HG02885 (cell line): ENCODE measurements around the gene CBARP.

Source experiments
- ATAC-seq: cut with Tn5 transposase; IDR thresholded peaks from one replicate; pipeline ENCODE4 v1.9.1; 2021; ENCODE audit warnings: mild to moderate bottlenecking; ENCODE audit not compliant: unreplicated experiment, poor library complexity

Gene CBARP

DNA sequence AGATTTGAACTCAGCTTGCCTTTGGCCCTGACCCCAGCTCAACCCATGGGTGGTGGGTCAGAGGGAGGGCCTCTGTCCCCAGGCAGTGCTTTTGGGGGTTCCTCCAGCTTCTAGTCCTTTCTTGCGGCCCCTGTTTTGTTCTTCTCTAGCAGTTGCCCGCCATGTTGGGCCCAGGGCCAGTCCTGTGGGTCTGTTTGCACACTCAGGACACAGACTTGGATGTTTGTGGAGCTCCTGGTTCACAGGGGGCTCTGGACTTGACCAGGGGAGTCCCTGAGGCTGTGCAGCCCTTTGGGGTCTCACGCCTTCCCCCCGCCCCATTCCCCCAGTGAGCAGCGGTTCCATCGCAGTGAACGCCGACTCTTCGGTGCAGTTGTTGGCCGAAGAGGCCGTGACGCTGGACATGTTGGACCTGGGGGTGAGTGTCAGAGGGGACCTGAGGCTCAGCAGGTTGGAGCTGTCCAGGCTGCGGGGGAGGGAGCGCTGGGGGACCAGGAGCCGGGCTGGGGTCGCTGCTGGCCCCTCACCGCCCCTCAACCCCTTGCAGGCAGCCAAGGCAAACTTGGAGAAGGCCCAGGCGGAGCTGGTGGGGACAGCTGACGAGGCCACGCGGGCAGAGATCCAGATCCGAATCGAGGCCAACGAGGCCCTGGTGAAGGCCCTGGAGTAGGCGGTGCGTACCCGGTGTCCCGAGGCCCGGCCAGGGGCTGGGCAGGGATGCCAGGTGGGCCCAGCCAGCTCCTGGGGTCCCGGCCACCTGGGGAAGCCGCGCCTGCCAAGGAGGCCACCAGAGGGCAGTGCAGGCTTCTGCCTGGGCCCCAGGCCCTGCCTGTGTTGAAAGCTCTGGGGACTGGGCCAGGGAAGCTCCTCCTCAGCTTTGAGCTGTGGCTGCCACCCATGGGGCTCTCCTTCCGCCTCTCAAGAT is 6.2 kb upstream of the CBARP start:
- no peak for ATAC-seq

DNA sequence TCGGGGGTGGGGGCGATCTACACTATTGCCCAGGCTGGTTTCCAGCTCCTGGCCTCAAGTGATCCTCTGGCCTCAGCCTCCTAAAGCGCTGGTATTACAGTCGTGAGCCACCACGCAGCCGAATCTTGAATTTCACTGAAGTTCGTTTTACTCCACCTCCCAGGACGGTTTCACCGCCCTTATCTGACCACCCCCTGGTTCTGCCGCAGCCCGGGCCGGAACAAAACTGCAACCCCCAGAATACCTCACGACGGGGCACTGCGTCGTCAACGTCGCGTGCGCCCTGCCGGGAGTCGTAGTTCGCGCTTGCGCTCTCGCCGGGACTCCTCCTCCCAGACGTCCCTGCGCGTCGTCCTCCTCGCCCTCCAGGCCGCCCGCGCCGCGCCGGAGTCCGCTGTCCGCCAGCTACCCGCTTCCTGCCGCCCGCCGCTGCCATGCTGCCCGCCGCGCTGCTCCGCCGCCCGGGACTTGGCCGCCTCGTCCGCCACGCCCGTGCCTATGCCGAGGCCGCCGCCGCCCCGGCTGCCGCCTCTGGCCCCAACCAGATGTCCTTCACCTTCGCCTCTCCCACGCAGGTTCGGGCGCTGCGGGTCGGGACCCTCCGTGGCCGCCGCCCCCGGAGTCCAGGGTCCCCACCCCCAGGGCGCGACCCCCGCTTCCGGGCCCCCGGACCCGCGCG is 3.8 kb upstream of the CBARP start, which contains the start of gene ATP5F1D:
TSS of gene ATP5F1D (plus strand) at position 335 of the 679 bp plus-strand sequence. CDS start at position 435, 100 bp downstream.
- ATAC-seq = peak; percentile 59

DNA sequence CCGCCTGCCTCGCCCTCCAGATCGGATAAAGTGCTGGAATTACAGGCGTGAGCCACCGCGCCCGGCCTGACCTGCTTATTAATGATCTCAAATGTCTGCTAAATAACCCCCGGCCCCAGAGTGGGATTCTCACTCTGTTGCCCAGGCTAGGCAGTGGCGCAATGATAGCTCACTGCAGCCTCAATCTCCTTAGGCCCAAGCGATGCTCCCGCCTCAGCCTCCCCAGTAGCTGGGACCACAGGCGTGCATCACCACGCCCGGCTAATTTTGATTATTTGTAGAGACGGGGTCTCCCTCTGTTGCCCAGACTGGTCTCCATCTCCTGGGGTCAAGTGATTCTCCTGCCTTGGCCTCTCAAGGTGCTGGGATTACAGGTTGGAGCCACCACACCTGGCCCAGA is 3.1 kb upstream of the CBARP start:
- ATAC-seq = no peak

DNA sequence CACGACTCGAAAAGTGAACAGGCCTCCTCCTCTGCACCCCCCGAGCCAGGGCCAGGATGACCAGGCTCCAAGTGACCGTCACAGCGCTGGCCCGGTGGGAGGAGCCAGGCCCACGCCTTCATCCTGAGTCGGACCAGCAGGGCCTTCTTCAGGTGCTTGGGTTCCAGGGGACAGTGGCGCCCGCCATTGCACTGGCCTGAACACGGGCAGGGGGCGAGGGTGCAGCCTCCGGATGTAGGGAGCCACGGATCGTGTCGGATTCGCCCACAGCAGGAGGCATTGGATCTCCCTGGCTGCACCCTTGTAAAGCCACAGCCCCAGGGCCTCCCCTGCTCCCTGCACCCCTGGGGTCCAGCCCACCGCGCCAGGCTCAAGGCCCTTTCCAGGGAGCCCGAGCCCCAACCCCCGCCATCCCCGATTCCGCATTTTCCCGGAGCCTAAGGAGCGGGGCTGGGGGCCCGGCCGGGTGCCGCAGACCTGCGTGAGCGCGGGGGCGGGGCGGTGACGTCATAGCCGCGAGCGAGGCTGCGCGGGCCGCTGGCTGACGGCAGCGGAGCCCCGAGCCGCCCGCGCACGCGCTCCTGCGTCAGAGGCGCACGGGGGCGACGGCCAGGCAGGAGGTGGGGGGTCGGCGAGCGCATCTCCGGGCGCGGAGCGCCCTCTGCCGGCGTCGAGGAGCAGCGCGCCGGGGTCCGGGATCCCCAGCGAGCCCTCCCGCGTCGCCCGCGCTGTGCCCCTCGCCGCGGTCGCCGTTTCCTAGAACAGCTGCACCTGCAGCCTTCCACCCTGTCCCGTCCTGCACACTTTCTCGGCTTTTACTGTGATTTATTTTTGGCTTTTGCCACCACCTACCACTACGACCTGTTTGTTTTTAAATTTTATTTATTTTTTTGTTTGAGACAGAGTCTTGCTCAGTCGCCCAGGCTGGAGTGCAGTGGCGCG is 2.3 kb upstream of the CBARP start:
- peak; percentile 40 for ATAC-seq

DNA sequence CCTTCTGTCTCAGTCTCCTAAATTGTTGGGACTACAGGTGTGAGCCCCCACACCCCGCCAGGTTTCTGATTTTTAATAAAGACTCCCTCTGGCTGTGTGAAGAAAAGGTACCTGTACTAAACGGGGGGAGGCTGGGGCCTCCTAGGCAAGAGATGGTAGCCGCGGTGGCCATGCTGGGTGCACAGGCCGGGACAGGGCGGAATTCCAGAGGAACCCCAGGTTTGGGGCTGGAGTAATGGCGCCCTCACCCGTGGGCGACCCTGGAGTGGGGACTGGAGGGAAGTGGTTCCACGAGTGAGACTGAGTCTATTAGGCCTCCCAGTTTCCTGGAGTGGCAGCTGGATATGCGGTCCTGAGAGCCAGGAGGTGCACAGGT is 1.6 kb upstream of the CBARP start:
- no peak for ATAC-seq

DNA sequence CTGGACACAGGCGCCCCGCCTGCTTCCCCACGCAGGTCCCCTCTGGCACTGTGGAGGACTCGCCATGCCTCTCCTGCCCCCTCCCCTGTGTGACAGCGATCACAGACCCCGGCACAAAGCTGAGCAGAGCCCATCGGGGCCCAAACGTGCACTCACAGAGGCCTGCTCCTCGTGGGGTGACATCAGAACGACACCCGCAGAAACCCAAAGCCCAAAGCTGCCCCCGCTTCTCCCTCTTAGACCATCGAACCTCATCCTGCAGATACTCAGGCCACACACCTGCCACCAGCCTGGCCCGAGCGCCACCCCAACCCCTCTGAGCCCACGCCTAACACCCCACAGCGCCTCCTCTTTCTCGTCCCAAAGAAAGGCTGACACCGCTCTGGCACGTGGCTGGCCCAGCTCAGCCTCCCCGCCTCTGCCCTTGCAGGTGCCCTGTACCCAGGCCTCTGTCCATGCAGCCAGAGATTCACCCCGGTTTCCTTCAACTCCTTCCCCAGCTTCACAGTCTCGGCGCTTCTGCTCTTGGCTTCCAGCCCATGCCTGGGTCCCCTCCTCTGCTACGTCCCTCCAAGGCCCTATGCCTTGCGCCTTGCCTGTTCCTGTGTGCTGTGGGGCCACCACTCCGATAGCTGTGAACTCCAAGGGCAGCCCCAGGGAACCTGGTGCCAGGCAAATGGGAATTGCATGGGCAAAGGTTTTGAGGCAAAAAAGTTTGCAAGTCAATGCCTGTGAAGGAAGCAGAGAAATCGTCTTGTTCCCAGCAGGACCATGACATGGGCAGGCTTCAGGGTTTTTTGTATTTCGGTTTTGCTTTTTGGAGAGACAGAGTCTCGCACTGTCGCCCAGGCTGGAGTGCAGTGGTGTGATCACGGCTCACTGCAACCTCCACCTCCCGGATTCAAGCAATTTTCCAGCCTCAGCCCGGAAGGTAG is 831 bp upstream of the CBARP start:
- ATAC-seq = no peak

DNA sequence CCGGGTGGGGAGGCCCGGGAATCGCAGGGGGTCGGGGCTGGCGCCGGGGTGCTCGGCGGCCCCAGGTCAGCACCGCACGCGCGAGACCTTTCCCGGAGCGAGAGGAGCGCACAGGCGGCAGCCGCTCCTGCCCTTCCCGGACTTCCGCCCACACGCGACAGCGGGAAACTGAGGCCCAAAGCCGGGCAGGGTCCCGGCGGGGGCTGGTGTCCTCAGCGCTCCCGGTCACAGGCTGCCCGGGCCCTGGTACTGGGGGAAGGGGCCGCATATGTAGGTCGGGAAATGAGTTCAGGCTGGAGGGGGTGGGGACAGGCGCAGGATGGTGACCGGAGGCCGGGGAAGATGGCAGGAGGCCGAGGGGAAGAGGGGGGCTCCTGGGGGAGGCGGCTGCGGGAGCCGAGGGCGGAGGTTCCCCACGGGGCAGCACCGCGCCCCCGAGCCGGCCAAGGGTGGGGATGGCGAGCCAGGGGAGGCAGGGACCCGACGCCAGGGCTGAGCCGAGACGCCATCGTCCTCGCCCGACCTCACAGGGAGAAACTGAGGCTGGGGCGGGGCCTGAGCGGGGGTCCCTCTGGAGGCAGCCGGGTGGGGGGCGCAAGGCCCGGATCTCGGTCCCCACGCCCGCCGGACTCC is 662 bp downstream of the CBARP start:
- no peak for ATAC-seq

DNA sequence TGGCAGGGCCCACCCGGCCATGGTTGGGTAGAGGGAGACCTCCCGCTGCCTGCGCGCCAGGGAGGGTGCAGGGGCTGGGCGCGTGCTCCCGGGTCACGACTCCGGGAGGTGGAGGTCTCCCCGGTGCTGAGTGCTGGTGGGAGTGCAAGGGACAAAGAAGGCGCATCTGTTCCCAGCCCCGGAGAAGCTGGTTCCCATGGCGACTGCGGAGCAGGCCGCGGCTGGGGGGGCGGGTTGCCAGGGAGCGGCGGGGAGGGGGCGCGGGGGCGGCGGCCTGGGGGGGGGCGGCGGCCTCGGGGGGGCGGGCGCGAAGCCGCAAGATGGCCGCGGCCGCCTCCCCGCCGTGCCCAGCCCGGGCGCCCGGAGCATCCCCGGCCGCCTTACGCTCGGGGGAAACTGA is 1.2 kb downstream of the CBARP start:
- ATAC-seq = no peak

DNA sequence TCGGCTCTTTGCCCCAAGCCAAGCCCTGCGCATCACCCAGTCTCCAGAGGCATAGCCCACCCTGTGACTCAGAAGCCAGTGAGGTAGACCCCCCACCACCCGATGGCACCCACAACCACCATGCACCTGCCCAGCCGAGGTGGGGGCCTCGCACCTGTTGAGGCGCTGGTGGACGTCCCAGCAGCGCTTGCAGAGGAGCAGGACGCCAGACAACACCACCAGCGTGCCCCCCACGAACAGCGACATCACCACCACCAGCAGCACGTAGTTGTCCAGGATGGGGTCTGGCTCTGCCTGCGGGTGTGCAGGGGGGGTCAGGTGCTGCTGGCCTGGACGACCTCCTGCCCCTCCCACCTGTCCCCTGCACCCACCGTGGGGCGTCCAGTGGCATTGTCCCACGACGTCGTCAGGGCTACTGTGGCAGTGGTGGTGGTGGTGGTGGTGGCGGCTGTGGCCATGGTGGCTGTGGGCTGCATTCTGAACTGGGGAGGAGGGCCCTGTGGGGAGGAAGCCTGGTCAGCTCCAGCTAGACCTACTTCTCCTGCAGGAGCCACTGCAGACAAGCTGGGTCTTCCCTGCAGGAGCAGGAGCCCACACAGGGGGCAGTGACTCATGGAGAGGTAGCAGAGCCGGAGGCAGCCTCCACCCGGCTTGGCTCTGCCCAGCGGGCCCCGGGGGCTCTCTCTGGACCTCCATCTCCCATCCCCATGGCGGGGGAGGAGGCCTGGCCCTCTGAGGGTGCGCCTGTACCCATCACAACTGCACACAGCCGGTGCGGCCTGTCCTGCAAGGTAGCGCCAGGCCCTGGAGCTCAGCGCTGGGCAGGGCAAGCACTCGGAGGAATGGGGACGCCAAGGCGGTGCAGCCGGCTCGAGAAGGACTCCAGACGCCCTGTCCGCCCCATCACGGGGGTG is 1.9 kb downstream of the CBARP start:
- no peak for ATAC-seq

DNA sequence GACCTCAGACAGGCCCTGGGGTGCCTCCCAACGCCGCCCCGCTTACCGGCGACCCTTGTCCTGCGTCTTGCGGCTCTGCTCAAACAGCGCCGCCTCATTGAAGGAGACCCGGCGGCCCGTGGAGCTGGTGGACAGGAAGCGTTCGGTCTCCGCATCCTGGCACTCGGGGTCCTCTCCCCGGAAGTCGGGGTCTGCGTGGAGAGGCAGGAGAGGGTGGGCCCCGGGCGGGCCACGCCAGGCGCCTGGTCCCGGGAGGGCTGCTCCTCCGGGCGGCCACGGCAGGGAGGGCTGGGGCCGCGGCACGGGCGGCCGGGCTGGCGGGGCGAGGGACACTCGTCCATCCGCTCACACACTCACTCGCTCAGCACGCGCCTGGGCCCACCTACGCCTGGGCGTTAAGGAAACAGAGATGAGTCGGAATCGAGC is 2.8 kb downstream of the CBARP start:
- ATAC-seq = no peak

DNA sequence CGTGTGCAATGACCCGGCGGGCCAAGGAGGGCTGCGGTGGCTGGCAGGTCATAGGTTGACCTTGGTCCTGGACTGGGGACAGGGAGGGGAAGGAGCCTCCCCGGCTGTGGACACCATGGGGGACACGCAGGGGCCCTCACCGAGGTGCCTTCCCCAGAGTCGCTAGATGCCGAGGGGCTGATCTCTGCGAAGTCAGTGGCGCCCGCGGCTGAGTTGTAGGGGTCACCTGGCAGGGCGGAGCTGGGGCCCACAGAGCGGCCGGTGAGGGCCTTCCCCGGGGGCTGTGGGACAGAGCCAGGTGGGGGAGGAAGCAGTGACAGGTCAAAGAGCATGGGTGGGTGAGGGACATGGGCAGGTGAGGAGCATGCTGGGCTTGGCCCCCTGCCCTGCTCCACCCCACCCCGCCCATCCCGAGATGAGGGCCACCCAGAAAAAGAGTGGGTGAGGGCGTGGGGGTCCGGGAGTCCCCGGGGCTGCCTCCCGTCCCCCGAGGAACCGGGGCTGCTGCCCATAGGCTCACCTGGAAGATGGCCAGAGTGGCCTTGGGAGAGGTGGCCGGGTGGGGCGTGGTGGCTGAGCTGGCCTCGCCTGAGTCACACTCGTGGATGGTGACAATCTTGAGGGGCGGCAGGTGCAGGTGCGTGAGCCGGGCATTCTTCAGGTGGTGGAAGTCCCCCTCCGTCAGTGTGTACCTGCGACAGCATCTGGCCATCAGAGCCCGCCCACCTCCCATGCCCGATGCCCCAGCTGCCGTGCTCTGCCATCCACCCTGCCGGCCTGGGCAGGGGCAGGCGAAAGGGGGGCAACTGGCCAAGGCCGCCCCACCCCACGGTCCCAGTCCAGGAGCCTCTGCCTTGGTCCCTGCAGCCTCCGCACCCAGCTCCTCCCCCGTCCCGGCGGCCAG is 3.5 kb downstream of the CBARP start:
- ATAC-seq = no peak

DNA sequence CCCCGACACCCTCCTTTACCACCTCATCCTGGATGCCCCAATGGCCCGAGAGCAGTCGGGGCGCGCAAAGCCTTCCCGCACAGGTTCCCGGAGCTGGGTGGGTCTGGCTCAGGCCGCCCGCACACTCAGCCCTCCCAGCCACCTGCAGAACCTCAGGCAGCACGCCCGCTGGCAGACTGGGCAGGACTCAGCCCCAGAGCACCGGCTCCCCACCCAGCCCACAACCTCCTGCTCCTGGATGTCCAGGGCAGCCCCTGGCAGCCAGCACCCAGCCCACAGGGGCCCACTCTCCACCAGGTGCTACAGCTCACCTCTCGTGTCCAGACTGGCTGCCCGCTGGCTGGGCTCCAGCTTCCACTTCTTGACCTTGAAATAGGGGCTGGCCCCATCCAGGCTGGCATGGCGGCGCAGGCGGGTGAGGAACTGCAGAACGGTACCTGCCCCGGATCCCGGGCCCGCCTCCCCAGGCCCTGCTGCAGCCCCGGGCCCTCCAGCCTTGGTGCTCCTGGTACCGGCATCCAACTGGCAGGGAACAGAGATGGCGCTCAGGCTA is 4.6 kb downstream of the CBARP start:
- no peak for ATAC-seq

DNA sequence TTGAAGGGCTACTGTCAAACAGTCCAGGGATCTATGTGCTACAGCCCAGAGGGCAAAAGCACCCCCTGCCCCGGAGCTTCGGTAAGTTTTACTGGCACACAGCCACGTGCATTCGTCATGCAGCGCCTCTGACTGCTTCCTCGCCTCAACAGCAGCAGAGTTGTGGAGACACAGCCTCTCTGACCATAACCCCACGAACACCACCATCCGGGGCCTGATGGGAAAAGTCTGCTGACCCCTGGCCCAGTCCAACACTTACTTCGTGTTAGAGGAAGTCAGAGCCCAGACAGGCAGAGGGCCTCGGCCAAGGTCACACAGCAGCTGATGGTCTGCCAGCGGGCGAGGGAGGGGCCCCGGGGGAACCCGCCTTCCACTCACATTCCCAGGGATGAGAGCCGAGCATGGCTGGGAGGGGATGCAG is 5.1 kb downstream of the CBARP start:
- ATAC-seq = no peak

DNA sequence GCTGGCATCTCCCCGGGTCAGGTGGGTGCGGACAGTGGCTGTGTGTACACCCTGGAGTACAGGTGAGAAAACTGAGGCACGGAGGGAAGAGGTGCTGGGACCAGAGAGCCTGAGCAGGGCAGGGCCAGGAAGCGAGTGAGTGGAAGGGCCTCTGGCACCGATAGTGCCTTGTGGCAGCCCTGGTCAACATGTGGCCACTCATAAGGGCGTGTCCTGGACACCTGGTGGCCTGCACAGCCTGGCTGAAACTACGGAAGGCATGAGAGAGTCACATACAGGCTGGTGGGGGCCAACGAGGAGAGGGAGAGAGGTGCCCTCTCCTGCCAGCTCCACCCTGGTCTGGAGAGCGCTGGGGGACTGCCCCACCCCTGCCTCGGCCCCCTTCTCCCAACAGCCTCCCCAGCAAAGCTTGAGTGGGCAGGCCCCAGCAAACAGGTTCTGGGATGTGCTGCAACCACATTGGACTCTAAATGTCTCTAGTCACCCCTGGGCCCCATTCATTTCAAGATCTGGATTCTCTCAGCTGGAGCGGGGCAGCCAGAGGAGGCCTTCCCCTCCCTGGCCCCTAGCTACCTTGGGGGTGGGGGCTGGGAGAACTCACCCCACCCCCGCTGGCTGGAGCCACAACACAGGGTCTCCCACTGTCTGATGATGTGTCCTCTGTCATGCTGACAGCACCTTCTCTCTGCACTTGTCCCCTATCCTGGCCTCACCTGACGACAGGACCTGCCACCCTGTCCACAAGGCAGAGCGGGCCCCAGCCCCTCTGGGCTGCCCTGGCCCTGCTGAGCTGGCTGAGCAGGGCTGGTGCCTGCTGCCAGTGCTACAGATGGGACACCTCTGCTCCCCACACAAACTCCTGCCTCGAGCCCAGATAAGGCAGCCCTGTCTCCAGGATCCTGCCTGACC is 5.8 kb downstream of the CBARP start:
- no peak for ATAC-seq

DNA sequence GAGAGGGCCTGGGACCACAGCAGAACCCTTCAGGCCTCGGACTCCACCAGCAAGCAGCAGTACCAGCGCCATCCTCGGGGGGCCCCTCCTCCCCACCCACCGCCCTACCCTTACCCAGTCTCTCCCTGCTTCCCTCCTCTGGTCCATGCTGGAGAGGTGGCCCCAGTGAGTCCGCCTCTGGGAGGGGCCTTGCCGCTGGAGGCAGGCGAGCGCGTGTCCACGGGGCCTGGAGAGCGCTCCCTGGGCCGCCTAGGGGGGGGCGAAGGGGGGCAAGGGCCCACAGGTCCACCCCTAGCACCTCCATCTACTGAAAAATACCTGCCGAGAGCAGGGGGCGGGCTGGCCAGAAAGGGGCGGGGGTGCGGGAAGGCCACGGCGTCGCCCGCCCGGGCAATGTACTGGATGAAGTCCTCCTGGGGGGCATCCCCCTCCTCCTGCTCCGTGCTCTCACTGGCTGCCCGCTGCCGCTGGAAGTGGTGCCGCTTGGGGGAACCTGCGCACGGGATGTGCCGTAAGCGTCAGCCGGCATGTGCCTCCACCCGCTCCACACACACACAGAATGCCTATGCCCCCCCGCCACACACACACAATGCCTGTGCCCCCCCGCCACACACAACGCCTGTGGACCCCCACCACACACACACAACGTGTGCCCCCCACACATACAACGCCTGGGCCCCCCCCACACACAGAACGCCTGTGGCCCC is 6.9 kb downstream of the CBARP start:
- ATAC-seq = no peak
